HG03103 (cell line): ENCODE measurements around the gene DYNLT2.

ENCODE experiments used
- ATAC-seq: cut with Tn5 transposase; IDR thresholded peaks from one replicate; pipeline ENCODE4 v1.9.1; 2021; ENCODE audit warnings: low read depth; ENCODE audit not compliant: unreplicated experiment

DYNLT2 gene

DNA sequence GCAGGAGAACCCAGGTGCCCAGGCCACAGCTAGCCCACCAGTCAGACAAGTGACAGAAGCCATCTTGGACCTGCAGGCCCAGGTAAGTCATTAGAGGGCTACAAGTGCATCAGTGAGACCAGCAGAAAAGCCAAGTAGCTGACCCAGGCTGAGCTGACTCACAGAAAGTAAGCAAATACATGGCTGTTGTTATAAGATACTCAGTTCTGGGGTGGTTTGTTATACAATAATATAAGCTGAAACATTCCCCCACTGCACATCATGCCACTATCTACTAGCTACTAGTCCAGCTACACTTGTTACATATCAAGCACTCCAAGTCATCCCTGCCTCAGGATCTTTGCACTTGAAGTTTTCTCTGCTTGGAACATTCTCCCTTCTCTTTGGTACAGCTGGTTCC is 10.0 kb downstream of the DYNLT2 start:
- no peak for ATAC-seq

- ATAC-seq = no peak
Observed at GRCh38 chr6:169738976-169739529, 12.3 kb downstream of the DYNLT2 start.

GRCh38 chr6:169738204-169738975 is 13.0 kb downstream of the DYNLT2 start:
- no peak for ATAC-seq

DNA sequence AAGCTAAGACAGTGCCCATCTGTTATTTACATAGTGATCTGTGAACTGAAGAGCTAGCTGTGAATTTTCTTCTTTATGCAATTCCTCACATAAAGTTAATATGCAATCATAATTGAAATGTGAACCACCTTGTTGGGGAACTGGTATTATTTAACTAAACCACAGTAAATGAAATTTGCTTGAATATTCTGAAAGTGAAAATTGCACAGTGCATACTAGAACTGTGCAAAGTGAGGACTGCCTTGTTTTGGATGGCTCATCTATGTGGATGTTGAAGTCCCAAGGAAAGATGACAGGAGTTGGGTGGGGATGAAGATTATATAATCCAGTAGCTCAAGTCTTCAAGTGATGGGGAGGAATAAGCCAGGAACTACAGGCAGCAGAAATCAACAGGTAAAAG is 21.4 kb downstream of the DYNLT2 start:
- no peak for ATAC-seq

DNA sequence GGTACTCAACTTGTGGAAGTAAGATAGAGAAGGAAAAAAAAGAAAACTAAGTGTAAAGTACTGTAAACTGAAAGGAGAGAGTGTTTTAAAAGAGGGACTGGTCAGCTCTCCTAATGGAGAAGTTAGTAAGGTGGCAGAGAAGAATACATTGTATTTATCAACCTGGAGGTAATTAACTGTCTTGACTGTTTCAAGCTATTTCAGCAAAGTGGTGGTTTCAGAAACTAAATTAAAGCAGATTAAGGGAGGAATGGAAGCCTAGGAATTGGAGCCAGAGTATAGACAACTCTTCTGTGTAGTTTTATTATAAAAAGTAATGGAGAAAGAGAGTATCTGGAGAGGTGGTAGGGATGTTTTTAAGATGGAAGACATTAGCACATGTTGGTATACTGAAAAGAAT is 24.4 kb downstream of the DYNLT2 start:
- ATAC-seq = no peak

DNA sequence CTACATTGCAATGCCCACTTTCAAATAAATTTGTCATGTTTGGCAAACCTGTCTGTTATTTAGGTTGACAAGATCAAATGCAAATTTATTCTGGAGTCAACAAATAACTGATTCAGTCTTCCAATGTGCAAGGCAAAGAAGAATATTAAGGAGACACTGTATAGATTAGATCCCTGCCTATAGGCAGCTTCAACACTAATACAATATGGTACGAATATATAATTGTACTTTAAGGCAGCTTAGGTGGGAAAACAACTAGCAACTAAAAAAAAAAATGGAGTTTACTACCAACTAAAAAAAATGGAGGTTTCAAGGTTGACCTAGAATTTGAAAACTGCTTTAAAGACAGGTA is 25.3 kb downstream of the DYNLT2 start:
- no peak for ATAC-seq

DNA sequence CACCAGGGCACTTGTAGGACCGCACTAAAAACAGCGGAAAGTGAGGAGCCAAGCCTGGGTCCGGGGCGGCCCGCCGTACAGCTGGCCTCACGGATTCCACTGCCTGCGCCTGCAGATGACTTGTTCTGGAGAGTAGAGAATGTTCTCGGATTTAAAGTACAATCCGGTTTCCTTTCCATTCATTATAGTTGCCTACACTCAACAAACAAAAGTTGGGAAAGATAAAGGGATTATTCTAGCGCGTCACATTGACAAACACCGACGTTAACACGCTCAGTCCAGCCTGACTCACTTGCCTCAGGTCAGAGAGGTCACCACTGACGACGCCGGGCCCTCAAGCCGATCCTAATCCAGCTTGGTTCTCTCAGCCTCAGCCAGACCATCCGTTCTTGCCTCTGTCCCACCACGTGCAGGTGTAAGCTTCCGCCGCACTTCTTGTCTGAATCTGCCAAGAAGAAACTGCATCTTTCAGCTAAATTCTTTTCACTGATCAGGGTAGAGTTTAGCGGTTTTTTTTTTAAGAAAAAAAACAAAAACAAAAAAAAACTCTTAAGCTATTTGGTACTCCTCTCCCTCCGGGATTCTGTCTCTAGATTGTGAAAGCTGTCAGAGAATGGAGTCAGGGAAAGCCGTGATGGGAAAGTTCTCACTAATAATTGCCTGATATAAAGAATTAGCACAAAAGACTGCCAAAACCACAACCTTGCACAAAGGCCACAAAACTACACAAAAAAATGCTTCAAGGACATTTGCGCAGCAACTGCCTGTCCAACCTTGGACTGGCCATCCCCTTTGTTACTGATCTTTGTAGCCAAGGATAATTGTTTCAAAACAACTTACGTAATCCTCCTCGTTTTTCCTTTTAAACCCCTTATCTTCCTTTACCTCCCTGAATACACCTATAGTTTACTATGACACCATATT is 26.0 kb downstream of the DYNLT2 start:
- peak; percentile 19 for ATAC-seq

- peak; percentile 33 for ATAC-seq
Observed at GRCh38 chr6:169724494-169725124, 26.8 kb downstream of the DYNLT2 start, which contains the start of gene PHF10. PHF10 (minus strand) TSS chr6:169724500; CDS start chr6:169723931, 569 bp downstream.

DNA sequence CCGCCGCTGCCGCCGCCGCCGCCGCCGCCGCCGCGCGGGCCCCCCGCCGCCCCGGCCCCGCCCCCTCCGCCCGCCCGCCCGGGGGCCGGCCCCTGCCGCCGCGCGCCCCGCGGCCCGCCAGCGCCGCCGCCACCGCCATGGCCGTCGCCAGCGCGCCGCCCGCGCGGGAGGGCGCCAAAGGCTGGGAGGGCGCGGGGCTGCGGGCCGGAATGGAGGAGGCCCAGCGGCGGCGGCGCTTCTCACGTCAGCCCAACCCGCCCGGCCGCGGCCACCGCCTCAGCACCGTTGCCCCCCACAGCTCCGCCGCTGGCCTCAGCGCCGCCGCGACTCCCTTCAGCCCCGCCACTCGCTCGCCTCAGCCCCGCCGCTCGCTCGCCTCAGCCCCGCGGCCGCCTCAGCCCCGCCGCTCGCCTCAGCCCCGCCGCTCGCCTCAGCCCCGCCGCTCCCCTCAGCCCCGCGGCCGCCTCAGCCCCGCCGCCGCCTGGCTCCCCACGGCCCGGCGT is 27.3 kb downstream of the DYNLT2 start:
- ATAC-seq = peak; percentile 29

- peak; percentile 27 for ATAC-seq
Observed at GRCh38 chr6:169723200-169723909, 28.0 kb downstream of the DYNLT2 start.

DNA sequence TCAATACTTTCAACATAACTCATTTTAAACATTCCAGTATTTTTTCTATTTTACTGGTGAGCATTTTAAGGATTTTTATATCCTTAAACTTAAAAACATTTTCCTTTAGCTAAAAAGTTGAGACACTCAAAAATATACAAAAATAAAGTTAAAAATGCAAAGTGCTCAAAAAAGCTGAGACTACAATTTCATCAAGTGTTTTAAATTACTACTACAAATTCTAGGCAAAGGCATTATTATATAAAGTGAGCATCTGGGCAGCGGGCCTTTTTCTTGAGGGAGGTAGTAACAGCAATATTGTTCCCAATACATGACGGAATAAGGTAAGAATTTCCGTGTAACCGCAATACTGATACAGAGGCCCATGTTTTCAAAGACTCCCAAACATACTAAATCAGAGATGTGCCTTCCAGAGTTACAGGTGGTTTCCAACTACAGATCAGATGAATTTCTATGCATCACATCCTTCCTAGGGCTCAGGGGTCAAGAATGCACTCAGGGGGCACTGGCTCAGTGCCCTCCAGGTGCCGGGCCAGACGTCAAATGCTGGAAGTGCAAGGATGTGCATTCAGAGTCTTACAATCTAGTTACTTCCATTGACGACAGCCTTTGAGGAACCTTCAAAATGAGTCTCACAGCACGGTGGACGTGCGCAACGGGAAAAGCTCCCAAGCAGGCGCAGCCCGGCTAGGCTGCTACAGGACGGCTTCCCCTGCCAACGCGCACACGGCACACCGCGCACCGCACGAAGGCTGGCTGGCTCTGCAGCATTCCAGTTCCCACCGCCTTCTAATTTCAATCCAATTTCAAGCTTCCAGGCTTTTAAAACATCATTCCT is 28.8 kb downstream of the DYNLT2 start:
- no peak for ATAC-seq

- ATAC-seq = no peak
Observed at GRCh38 chr6:169720207-169720855, 31.0 kb downstream of the DYNLT2 start.

- no peak for ATAC-seq
Observed at GRCh38 chr6:169719117-169719516, 32.3 kb downstream of the DYNLT2 start.

DNA sequence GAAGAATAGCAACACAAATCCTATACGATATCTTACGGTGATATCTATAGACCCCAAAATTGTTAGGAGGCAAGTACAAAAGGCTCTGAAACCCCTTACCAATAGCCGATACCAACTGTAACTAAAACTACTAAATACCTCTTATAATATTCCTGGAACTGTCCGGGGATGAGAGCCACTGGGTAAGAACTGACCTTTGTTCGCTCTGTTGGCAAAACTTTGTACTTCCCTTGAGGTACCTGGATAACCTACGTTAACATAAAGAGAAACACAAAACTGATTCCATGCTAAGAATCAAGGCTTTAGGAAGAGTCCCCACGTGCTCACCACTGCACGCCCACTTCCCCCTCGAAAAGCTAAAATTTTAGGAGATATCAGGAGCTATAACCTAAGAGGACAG is 36.8 kb downstream of the DYNLT2 start:
- no peak for ATAC-seq

GRCh38 chr6:169714178-169714577 is 37.2 kb downstream of the DYNLT2 start:
- ATAC-seq = no peak

DNA sequence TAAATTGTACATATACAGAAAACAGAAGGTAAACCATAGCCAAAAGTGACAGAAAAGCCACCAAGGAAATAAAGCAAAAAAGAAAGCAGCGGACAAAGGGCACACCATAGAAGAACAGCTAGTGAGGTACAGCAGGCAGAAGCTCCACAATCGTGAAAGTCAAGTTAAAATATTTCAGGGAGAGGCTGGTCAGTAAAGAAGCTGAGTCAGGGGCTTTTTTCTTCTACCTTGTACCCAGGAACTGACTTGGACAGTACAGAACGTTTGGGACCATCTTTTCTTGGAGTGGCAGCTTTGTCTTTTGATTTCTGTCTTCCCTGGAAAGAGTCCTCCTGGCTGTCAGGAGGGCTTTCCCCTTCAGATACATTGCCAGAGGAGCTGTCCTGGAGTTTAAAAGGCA is 41.4 kb downstream of the DYNLT2 start:
- ATAC-seq = no peak

DNA sequence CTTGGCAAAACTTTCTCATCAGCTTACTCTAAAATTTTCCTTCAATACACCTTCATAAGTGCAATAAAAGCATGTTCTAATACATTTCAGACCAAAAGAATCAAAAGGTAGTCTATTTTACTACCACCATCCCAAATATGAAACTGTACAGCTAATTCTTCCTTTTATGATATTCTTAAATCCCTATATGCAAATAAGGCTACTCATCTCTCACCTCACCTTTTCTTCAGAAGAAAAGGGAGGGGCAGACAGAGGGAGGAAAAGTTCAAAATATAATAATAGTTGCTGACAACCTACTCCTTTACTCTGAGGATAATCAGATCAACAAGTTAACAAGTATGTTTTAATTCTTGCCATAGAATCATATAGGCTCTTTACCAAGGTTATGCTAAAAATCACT is 42.1 kb downstream of the DYNLT2 start:
- ATAC-seq = no peak

DNA sequence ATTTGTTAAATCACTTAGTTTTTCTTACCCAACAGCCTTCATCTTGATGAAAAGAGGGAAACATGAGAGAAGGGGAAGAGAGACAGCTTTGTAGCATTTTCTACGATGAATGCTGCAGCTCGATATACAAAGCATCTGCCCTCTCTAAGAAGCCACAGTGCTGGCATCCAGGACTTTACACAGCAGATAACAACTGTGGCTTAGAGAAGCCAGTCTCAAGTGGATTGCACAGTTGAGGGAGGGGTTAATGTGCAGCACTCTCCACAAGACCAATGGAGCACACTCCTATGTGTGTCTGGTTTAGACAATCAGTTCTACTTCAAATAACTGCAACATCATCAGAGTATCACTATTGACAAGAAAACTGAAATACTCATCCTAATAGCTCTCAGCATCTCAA is 43.6 kb downstream of the DYNLT2 start:
- no peak for ATAC-seq

DNA sequence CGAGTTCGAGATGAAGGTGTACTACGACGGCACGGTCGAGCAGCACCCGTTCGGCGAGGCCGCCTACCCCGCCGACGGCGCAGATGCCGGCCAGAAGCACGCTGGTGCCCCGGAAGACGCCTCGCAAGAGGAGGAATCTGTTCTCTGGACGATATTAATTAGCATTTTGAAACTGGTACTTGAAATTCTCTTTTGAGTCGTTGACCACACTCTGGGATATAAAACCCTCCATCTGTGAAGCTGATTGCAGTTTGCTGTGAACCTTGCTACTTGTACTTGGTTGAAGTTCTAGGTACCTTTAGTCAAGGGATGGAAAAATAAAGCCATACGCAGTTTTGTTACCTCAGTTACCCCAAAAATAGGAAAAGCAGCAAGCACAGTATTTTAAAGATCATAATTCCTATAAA is 48.5 kb downstream of the DYNLT2 start:
- peak; percentile 10 for ATAC-seq
